GM12873 (cell line): ENCODE measurements around the gene PTRH2.

Experiments
- CTCF ChIP-seq: IDR thresholded peaks from 2 replicates; pipeline ENCODE4 v1.5.1; 2012; ENCODE audit warnings: low read depth, mild to moderate bottlenecking, moderate library complexity, low read length, control low read depth; ENCODE audit not compliant: insufficient read depth; ENCODE audit errors: missing control alignments

PTRH2 gene

GRCh38 chr17:59730268-59730834, 23.1 kb upstream of the PTRH2 start:
- TF ChIP-seq CTCF = no peak

- no peak for TF ChIP-seq CTCF
Observed at GRCh38 chr17:59727817-59728533, 20.7 kb upstream of the PTRH2 start.

- TF ChIP-seq CTCF = no peak
Observed at GRCh38 chr17:59725691-59726090, 18.5 kb upstream of the PTRH2 start.

GRCh38 chr17:59723607-59724006, 16.4 kb upstream of the PTRH2 start:
- TF ChIP-seq CTCF = no peak

GRCh38 chr17:59723041-59723440, 15.8 kb upstream of the PTRH2 start:
- TF ChIP-seq CTCF = no peak

- TF ChIP-seq CTCF = no peak
Observed at GRCh38 chr17:59722623-59723022, 15.4 kb upstream of the PTRH2 start.

GRCh38 chr17:59719526-59719925, 12.3 kb upstream of the PTRH2 start:
- TF ChIP-seq CTCF = no peak
